ENCODE data around the gene SAP30.

GRCh38 chr4:173357939-173358338 lies 12.8 kb upstream of the SAP30 start:
- TF ChIP-seq RCOR1 (conservative IDR thresholded peaks at IDR 0.05; ENCODE audit: low read depth, low read length) (no peak), MYC (IDR thresholded peaks at IDR 0.05; ENCODE audit: insufficient read depth, insufficient read length, insufficient replicate concordance, low read length, severe bottlenecking) (no peak), SIN3A (IDR thresholded peaks at IDR 0.05; ENCODE audit: low read depth, low read length) (no peak), SMC3 (IDR thresholded peaks at IDR 0.05; ENCODE audit: borderline replicate concordance, low read length) (no peak), POLR2A (IDR thresholded peaks at IDR 0.05; ENCODE audit: low read depth, low read length) (no peak), JUNB (IDR thresholded peaks at IDR 0.05) (no peak)
